HL-60 (cell line): ENCODE data around the gene ATP9B.

Source experiments
- CTCF ChIP-seq: IDR thresholded peaks from one replicate; pipeline ENCODE4 v1.5.1; 2011; ENCODE audit warnings: low read length, control low read depth, inconsistent platforms; ENCODE audit not compliant: insufficient read depth
- GABPA ChIP-seq: IDR thresholded peaks from 2 replicates; pipeline ENCODE4 v1.6.1; 2012; ENCODE audit warnings: low read depth
- POLR2AphosphoS5 ChIP-seq: IDR thresholded peaks from 2 replicates; pipeline ENCODE4 v1.6.1; 2012; ENCODE audit warnings: low read depth

GRCh38 chr18:79187532-79188277 lies 118.5 kb downstream of the ATP9B start:
- TF ChIP-seq GABPA (no peak), POLR2AphosphoS5 (no peak), CTCF (no peak)
